Fibroblast of skin of right quadriceps (primary cell): ENCODE data around the gene RIN2.

Experiments
- DNase-seq: peaks from one replicate; pipeline ENCODE4 v3.0.0-alpha.2; 2013

Gene RIN2

GRCh38 chr20:19768325-19768842, 10.3 kb downstream of the RIN2 start:
- no peak for DNase-seq

- DNase-seq = no peak
Measured at GRCh38 chr20:19769507-19769906, 11.4 kb downstream of the RIN2 start.

GRCh38 chr20:19770375-19770774, 12.3 kb downstream of the RIN2 start:
- DNase-seq = no peak

- no peak for DNase-seq
Measured at GRCh38 chr20:19771031-19771430, 13.0 kb downstream of the RIN2 start.

GRCh38 chr20:19773471-19773870, 15.4 kb downstream of the RIN2 start:
- no peak for DNase-seq

- DNase-seq = peak; percentile 47
Measured at GRCh38 chr20:19774135-19774933, 16.3 kb downstream of the RIN2 start.

- DNase-seq = peak; percentile 62
Measured at GRCh38 chr20:19775353-19776253, 17.5 kb downstream of the RIN2 start.

GRCh38 chr20:19777315-19777714, 19.3 kb downstream of the RIN2 start:
- DNase-seq = no peak

GRCh38 chr20:19777981-19778380, 19.9 kb downstream of the RIN2 start:
- DNase-seq = no peak

- DNase-seq = no peak
Measured at GRCh38 chr20:19778404-19778803, 20.3 kb downstream of the RIN2 start.

- no peak for DNase-seq
Measured at GRCh38 chr20:19779634-19780033, 21.6 kb downstream of the RIN2 start.

- DNase-seq = no peak
Measured at GRCh38 chr20:19780261-19780660, 22.2 kb downstream of the RIN2 start.

- no peak for DNase-seq
Measured at GRCh38 chr20:19781235-19781634, 23.2 kb downstream of the RIN2 start.

- DNase-seq = no peak
Measured at GRCh38 chr20:19782669-19783068, 24.6 kb downstream of the RIN2 start.

GRCh38 chr20:19783966-19784401, 25.9 kb downstream of the RIN2 start:
- DNase-seq = peak; percentile 72

GRCh38 chr20:19784511-19785172, 26.6 kb downstream of the RIN2 start:
- peak; percentile 82 for DNase-seq

GRCh38 chr20:19785173-19785982, 27.3 kb downstream of the RIN2 start:
- peak; percentile 82 for DNase-seq

GRCh38 chr20:19785983-19786285, 27.9 kb downstream of the RIN2 start:
- no peak for DNase-seq

GRCh38 chr20:19786311-19786710, 28.3 kb downstream of the RIN2 start:
- DNase-seq = peak; percentile 91

- no peak for DNase-seq
Measured at GRCh38 chr20:19787366-19787765, 29.3 kb downstream of the RIN2 start.

GRCh38 chr20:19789009-19789408, 31.0 kb downstream of the RIN2 start:
- DNase-seq = no peak

GRCh38 chr20:19789446-19789845, 31.4 kb downstream of the RIN2 start:
- no peak for DNase-seq
